Measurements from ENCODE around the gene PPARD. TPM values are rescaled to one million over a fixed set of nuclear protein-coding genes. Genes with fewer than 3 reads are reported as not detected.

Gene PPARD
- total RNA-seq, 2 donors from 2014 or later, result 21.0 to 27.9 TPM

- H3K4me3 Mint-ChIP-seq, result no peak overlapping the region
- H3K27me3 Mint-ChIP-seq, result no peaks in the 10 kb centered on the region
- H3K9me3 Mint-ChIP-seq, result no peaks in the 10 kb centered on the region
- no peak for ATAC-seq (replicated peaks)
- H3K4me1 Mint-ChIP-seq, result peaks cover 11% of the 10 kb centered on the region
- peaks cover 58% of the 10 kb centered on the region for H3K36me3 Mint-ChIP-seq (ENCODE audit: low read depth)
- H3K27ac Mint-ChIP-seq, result no peak overlapping the region
Measured at GRCh38 chr6:35473075-35473849, 130.9 kb downstream of the PPARD start.

GRCh38 chr6:35473850-35474130, 131.4 kb downstream of the PPARD start:
- Mint-ChIP-seq H3K9me3 (no peaks in the 10 kb centered on the region), H3K27me3 (no peaks in the 10 kb centered on the region), H3K36me3 (ENCODE audit: low read depth) (peaks cover 52% of the 10 kb centered on the region), H3K27ac (no peak overlapping the region), H3K4me3 (no peak overlapping the region), H3K4me1 (peaks cover 11% of the 10 kb centered on the region)
- ATAC-seq (replicated peaks), result no peak

- H3K9me3 Mint-ChIP-seq, result no peaks in the 10 kb centered on the region
- peaks cover 11% of the 10 kb centered on the region for H3K4me1 Mint-ChIP-seq
- ATAC-seq (replicated peaks), result peak; percentile 7
- H3K27me3 Mint-ChIP-seq, result no peaks in the 10 kb centered on the region
- no peak overlapping the region for H3K27ac Mint-ChIP-seq
- peaks cover 47% of the 10 kb centered on the region for H3K36me3 Mint-ChIP-seq (ENCODE audit: low read depth)
- no peak overlapping the region for H3K4me3 Mint-ChIP-seq
Measured at GRCh38 chr6:35474131-35474941, 132.0 kb downstream of the PPARD start.

- peaks cover 40% of the 10 kb centered on the region for H3K36me3 Mint-ChIP-seq (ENCODE audit: low read depth)
- ATAC-seq (replicated peaks), result no peak
- H3K27me3 Mint-ChIP-seq, result no peaks in the 10 kb centered on the region
- no peak overlapping the region for H3K4me3 Mint-ChIP-seq
- H3K9me3 Mint-ChIP-seq, result no peaks in the 10 kb centered on the region
- H3K4me1 Mint-ChIP-seq, result peaks cover 11% of the 10 kb centered on the region
- H3K27ac Mint-ChIP-seq, result no peak overlapping the region
Measured at GRCh38 chr6:35474942-35475570, 132.7 kb downstream of the PPARD start.

- Mint-ChIP-seq H3K4me1 (peaks cover 9% of the 10 kb centered on the region), H3K9me3 (no peaks in the 10 kb centered on the region), H3K27ac (no peak overlapping the region), H3K36me3 (ENCODE audit: low read depth) (peaks cover 35% of the 10 kb centered on the region), H3K27me3 (no peaks in the 10 kb centered on the region), H3K4me3 (no peak overlapping the region)
- ATAC-seq (replicated peaks), result no peak
Measured at GRCh38 chr6:35475573-35475972, 133.2 kb downstream of the PPARD start.

DNA sequence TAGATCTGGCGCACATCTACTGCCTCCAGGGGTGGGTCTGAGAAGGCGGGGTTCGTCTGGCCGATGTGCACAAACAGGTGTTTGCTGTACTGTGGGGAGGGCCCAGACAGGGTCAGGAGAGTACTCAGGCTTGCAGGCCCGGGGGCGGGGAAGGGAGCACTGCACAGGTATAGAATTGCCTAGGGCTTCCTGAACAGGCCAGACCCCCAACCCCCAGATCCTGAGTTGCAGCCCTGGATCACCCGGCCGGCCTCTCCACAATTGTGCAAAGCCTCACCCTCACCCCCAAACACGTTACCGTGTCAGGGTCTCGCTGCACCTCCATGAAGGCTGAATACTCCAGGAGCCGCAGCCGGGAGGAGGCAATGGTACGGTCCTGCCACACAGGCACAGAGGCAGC, 133.6 kb downstream of the PPARD start:
- Mint-ChIP-seq H3K4me1 (peaks cover 5% of the 10 kb centered on the region), H3K27me3 (no peaks in the 10 kb centered on the region), H3K9me3 (no peaks in the 10 kb centered on the region), H3K4me3 (no peak overlapping the region), H3K36me3 (ENCODE audit: low read depth) (peaks cover 30% of the 10 kb centered on the region), H3K27ac (no peak overlapping the region)
- no peak for ATAC-seq (replicated peaks)

- Mint-ChIP-seq H3K27me3 (no peaks in the 10 kb centered on the region), H3K27ac (no peak overlapping the region), H3K4me3 (no peak overlapping the region), H3K4me1 (peaks cover 3% of the 10 kb centered on the region), H3K36me3 (ENCODE audit: low read depth) (peaks cover 20% of the 10 kb centered on the region), H3K9me3 (no peaks in the 10 kb centered on the region)
- no peak for ATAC-seq (replicated peaks)
Measured at GRCh38 chr6:35477028-35477427, 134.7 kb downstream of the PPARD start.

Other genes with a start within 250 kb of the PPARD start
- gene TCP11, start 201.2 kb upstream of the PPARD start, total RNA-seq, result not detected
- under 1 TPM in 1 of 2 donors, not detected in 1; 0.05 TPM for gene SCUBE3, start 128.6 kb upstream of the PPARD start, total RNA-seq
- 10 to 100 TPM; 44.3 to 53.2 TPM for gene ZNF76, start 82.8 kb upstream of the PPARD start, total RNA-seq
- 100 to 1,000 TPM; 117 to 133 TPM for gene DEF6, start 44.7 kb upstream of the PPARD start, total RNA-seq
- 10 to 100 TPM in 1 of 2 donors, 1 to 10 TPM in 1; 8.4 to 18.2 TPM for gene FANCE, start 109.8 kb downstream of the PPARD start, total RNA-seq
- gene RPL10A, start 125.8 kb downstream of the PPARD start, total RNA-seq, result 1,000 to 10,000 TPM; 1,667 to 1,900 TPM
- gene TEAD3, start 154.5 kb downstream of the PPARD start, total RNA-seq, result 1 to 10 TPM in 1 of 2 donors, under 1 TPM in 1; 0.80 to 1.8 TPM
- gene TULP1, start 170.3 kb downstream of the PPARD start, total RNA-seq, result not detected